Measurements from ENCODE around the gene RHCG. TPM values are rescaled to one million over a fixed set of nuclear protein-coding genes. Genes with fewer than 3 reads are reported as not detected.
A peak's percentile ranks its signal among the peaks of the same experiment; 100 is the strongest.

Gene RHCG
- polyA plus RNA-seq, 1 experiment, result not detected

DNA sequence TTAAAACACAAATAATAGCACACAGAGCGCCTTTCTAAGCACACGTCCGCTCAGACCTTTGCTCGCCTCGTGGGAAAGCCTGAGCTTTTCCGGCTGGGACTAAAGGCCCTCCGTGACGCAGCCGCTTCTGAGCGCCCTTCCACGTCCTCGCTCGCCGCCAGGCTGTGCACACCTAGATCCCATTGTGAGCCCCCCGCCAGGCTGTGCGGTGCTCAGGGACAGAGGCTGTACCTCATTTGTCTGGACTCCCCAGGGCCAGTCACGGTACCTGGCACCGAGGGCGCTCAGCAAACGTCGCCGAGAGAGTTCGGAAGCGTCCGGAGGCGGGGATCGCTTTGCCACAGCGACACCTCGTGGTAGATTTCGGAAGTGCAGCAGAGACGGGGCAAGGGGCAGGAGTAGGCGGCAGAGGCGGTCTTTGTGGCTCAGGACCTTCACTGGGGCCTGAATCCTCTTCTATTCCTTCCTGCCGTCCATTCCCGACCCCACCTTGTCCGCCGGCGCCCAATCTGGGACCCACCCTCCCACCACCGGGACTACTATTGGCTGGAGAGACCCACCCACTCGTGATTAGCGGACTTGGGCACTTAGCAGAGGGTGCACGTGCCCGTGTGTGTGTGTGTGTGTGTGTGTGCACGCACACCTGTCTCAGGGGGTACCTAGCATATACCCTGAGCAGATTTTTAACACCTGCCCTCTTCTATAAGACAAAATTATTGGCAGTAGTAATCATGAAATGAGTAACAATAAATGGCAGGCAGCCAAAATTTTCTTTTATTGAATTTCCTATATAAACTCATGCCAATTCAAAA, 65.6 kb downstream of the RHCG start:
- H3K27ac ChIP-seq (ENCODE audit: low read depth, low read length), result no peak overlapping the region
- H3K9me3 ChIP-seq (ENCODE audit: control insufficient read depth, insufficient read depth, low read length), result no peaks in the 10 kb centered on the region
- TF ChIP-seq, protein P1, sequence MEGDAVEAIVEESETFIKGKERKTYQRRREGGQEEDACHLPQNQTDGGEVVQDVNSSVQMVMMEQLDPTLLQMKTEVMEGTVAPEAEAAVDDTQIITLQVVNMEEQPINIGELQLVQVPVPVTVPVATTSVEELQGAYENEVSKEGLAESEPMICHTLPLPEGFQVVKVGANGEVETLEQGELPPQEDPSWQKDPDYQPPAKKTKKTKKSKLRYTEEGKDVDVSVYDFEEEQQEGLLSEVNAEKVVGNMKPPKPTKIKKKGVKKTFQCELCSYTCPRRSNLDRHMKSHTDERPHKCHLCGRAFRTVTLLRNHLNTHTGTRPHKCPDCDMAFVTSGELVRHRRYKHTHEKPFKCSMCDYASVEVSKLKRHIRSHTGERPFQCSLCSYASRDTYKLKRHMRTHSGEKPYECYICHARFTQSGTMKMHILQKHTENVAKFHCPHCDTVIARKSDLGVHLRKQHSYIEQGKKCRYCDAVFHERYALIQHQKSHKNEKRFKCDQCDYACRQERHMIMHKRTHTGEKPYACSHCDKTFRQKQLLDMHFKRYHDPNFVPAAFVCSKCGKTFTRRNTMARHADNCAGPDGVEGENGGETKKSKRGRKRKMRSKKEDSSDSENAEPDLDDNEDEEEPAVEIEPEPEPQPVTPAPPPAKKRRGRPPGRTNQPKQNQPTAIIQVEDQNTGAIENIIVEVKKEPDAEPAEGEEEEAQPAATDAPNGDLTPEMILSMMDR (IDR thresholded peaks at IDR 0.05; ENCODE audit: low read depth, low read length), result peak; percentile 96
- CTCF ChIA-PET, result interaction anchor here (0.5 to 4.5 kb wide), 19 partner anchors 12 to 231 kb away, joined by 3 to 263 read pairs (median 6); no protein-coding TSS in a partner anchor
- H3K27me3 ChIP-seq (ENCODE audit: control insufficient read depth, insufficient read depth, low read length), result peaks cover 42% of the 10 kb centered on the region
- H3K4me3 ChIP-seq (ENCODE audit: low read depth, low read length), result peak overlapping the region; percentile 58
- DNase-seq (ENCODE audit: low read depth, low spot score), result peak; percentile 6
- POLR2A ChIA-PET, result interaction anchor here (1.0 kb wide), 1 partner anchor 72 kb away, joined by 4 read pairs; no protein-coding TSS in a partner anchor

- H3K4me3 ChIP-seq (ENCODE audit: low read depth, low read length), result no peak overlapping the region
- DNase-seq (ENCODE audit: low read depth, low spot score), result no peak
- ChIA-PET CTCF (interaction anchor here (0.5 to 4.5 kb wide), 18 partner anchors 11 to 230 kb away, joined by 3 to 263 read pairs (median 6); no protein-coding TSS in a partner anchor), POLR2A (interaction anchor here (1.0 kb wide), 1 partner anchor 71 kb away, joined by 4 read pairs; no protein-coding TSS in a partner anchor)
- TF ChIP-seq, protein P1 (IDR thresholded peaks at IDR 0.05; ENCODE audit: low read depth, low read length), result no peak
- no peaks in the 10 kb centered on the region for H3K9me3 ChIP-seq (ENCODE audit: control insufficient read depth, insufficient read depth, low read length)
- H3K27me3 ChIP-seq (ENCODE audit: control insufficient read depth, insufficient read depth, low read length), result peaks cover 40% of the 10 kb centered on the region
- H3K27ac ChIP-seq (ENCODE audit: low read depth, low read length), result no peak overlapping the region
Measured at GRCh38 chr15:89429986-89430385, 66.4 kb downstream of the RHCG start.

DNA sequence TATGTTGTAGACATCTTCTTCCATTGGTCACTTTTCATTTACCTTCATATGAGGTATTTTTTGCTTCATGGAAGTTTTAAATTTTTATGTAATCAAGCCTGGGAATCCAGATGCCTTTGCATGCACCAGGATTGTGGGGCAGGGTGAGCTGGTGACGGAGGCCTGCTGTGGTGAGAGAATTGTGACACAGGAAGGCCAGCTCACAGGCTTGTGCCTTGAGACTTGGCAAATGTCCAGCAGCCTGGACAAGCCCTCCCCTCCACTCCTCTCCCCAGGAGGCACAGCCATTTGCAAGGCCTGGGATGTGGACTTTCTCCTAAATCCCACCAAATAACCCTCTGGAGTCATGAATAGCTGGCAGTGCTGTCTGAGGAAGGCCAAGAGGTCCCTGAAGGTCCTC, 67.4 kb downstream of the RHCG start:
- TF ChIP-seq, protein P1 (IDR thresholded peaks at IDR 0.05; ENCODE audit: low read depth, low read length), result no peak
- POLR2A ChIA-PET, result no interaction called here
- CTCF ChIA-PET, result interaction anchor here (0.6 to 4.5 kb wide), 3 partner anchors 27 to 142 kb away, joined by 3 to 263 read pairs (median 3); no protein-coding TSS in a partner anchor

DNA sequence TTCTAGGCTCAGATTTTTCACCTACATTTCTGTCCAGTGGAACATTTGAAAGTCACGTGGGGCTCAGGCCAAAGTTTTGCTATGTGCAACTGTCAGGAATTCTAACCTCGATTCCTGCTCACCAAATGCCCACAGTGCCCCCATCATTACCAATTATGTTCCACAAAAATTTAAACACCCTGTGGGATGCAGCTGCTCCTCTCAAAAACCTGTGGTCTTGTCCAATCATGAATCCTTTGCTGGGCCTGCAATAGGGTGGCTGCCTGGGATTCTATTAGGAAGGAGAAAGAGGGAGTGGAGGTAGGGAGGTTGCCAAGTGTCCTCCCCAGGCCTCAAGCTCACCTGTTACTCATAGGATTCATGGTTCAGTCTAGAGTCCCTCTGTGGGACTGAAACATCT, 68.1 kb downstream of the RHCG start:
- CTCF ChIA-PET, result interaction anchor here (1.0 to 4.5 kb wide), 2 partner anchors 26 to 70 kb away, joined by 3 to 263 read pairs; no protein-coding TSS in a partner anchor
- H3K27ac ChIP-seq (ENCODE audit: low read depth, low read length), result no peak overlapping the region
- POLR2A ChIA-PET, result no interaction called here
- H3K9me3 ChIP-seq (ENCODE audit: control insufficient read depth, insufficient read depth, low read length), result no peaks in the 10 kb centered on the region
- H3K27me3 ChIP-seq (ENCODE audit: control insufficient read depth, insufficient read depth, low read length), result peaks cover 34% of the 10 kb centered on the region
- DNase-seq (ENCODE audit: low read depth, low spot score), result no peak
- TF ChIP-seq, protein P1 (IDR thresholded peaks at IDR 0.05; ENCODE audit: low read depth, low read length), result no peak
- H3K4me3 ChIP-seq (ENCODE audit: low read depth, low read length), result no peak overlapping the region

More for the DNA sequence above, 67.4 kb downstream of the RHCG start:
- Histone ChIP-seq H3K27me3 (ENCODE audit: control insufficient read depth, insufficient read depth, low read length) (peaks cover 35% of the 10 kb centered on the region), H3K9me3 (ENCODE audit: control insufficient read depth, insufficient read depth, low read length) (no peaks in the 10 kb centered on the region), H3K27ac (ENCODE audit: low read depth, low read length) (no peak overlapping the region), H3K4me3 (ENCODE audit: low read depth, low read length) (no peak overlapping the region)
- no peak for DNase-seq (ENCODE audit: low read depth, low spot score)

- no peak for DNase-seq (ENCODE audit: low read depth, low spot score)
- CTCF ChIA-PET, result interaction anchor here (1.9 to 4.5 kb wide), 2 partner anchors 68 kb away, joined by 8 to 263 read pairs; no protein-coding TSS in a partner anchor
- TF ChIP-seq, protein P1 (IDR thresholded peaks at IDR 0.05; ENCODE audit: low read depth, low read length), result no peak
- H3K27me3 ChIP-seq (ENCODE audit: control insufficient read depth, insufficient read depth, low read length), result peaks cover 28% of the 10 kb centered on the region
- no peak overlapping the region for H3K27ac ChIP-seq (ENCODE audit: low read depth, low read length)
- POLR2A ChIA-PET, result no interaction called here
- H3K4me3 ChIP-seq (ENCODE audit: low read depth, low read length), result no peak overlapping the region
- no peaks in the 10 kb centered on the region for H3K9me3 ChIP-seq (ENCODE audit: control insufficient read depth, insufficient read depth, low read length)
Measured at GRCh38 chr15:89426500-89426899, 69.9 kb downstream of the RHCG start.
